NCI-H187 (cell line): ENCODE measurements around the gene NF1.
"Not testable (repeated sequence)": the region's sequence is repeated elsewhere in the genome, so short reads cannot be mapped to it uniquely, and the experiment has no call there.

Experiments
- DNase-seq, 2 experiments: peaks; one replicate each; lab custom pipeline; 2025; lab: John Stamatoyannopoulos, UW

The NF1 gene

DNA sequence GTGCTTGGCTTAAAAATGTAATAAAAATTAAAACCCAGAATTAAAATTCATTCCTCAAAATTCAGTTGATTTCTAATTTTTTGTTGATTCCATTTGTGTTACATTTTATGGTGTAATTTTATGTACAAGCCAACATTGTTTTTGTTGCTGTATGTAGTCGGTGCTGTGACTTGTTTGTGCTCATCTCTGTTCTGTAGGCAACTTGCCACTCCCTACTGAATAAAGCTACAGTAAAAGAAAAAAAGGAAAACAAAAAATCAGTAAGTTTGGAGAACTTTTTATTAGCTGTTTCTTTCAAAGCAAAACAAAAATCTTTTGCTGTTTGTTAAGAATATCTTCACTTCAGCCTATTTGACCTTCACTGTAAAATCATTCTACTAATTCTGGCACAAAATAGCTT, 158.0 kb downstream of the NF1 start:
- no peak for DNase-seq

DNA sequence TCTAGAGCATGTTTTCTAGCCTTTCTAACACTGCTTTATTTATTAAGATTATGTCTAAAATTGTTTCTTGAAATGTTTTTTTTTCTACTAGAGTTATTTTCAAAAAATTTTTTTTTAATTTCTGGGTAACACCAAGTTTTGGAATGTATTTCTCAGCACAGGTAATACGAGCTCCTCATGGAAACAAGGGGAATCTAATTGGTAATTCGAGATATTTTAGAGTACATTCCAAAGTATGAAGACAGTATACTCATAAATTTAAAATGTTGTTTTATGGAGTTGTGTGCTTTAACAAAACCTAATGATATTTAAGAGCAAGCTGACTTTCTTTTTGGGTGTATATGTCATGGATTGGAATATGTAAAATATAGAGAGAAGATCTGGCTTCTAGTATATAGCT, 159.9 kb downstream of the NF1 start:
- no peak for DNase-seq

DNA sequence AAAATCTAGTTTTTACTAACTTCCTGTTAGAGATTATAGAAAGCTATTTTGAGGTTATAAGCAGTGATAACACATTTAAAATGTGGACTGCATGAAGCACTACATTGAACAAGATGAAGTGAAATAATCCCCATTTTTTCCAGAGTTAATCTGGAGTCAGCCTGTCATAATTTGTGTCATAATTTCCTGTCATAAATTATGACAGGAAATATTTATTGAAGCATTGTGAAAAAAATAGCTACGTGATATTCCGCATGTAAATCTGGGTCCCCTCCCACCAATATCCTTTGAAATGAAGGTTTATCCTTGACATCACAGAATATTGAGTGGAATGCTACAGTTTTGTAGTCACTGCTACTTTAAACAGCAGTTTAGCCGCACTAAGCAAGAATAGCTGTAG, 162.2 kb downstream of the NF1 start:
- no peak for DNase-seq

DNA sequence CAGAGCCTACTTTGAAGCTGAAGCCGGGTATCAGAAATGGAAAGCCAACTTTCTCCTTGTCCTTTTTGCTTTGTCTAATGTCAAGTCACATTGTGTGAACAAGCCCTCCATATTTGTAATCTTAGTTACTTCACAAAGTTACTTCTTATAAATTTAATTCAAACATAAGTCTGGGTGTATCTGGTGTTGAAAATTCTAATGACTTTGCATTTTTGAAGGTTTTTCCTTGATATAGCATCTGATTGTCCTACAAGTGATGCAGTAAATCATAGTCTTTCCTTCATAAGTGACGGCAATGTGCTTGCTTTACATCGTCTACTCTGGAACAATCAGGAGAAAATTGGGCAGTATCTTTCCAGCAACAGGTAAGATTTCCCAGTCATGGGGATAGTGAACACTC, 165.4 kb downstream of the NF1 start:
- no peak for DNase-seq

DNA sequence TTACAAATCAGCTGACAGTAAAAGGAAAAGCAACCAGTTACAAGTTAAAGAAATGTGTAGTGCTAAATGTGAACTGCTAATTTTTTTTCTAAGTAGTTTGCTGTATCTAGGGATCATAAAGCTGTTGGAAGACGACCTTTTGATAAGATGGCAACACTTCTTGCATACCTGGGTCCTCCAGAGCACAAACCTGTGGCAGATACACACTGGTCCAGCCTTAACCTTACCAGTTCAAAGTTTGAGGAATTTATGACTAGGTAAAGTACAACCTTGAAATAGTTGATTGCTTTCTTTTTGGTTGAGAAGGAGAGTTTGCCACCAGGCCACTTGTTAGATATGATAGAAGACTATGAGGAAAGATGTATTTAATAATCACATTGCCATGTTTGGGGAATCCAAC, 166.8 kb downstream of the NF1 start:
- no peak for DNase-seq

DNA sequence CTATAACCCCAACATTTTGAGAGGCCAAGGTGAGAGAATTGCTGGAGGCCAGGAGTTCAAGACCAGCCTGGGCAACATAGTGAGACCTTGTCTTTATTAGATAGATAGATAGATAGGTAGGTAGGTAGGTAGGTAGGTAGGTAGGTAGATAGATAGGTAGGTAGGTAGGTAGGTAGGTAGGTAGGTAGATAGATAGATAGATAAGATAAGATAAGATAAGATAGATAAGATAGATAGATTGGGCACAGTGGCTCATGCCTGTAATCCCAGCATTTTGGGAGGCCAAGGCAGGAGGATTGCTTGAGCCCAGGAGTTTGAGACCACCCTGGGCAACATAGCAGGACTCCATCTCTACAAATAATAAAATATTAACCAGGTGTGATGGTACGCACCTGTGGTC, 168.1 kb downstream of the NF1 start:
- not testable (repeated sequence) for DNase-seq

DNA sequence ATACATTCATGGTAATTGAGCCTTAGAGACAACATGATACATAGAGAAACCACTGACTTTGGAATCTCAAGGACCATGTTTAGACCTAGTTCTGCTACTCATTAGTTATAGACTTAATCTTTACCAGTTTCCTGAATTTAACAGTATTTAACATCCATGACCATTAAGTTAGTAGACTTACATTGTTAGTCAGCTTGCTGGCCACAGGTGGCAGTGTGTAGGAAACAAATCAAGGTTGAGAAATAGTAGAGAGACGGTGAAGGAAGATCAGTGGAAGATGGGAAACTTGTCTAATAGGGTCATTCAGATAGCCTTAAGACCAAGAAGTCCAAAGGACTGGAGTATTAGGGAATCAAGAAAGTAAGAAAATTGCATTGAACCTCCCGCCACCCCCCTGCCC, 171.3 kb downstream of the NF1 start:
- no peak for DNase-seq

DNA sequence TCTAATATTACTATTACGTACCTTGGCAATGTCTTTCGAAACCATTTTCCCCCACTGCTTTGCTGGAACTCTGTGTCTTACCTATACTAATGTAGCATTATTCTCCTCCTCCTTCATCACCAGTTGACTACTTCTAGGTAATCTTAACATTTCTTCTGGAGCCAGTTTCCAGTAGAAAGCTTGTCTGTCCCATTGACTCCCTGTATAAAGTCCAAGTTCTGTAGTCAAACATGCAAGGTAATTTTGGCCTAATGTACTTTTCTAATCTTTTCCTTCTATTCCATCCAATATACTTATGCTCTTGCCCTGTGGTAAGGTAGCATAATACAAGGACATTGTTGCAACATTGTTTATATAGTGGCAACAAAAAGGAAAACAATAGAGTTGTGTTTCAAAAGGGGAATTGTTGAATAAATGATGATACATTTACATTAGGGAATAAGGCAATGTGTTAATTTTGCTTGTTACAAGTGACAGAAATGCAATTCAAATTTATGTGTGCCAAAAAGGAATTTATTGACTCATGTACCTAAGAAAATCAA, 174.3 kb downstream of the NF1 start:
- no peak for DNase-seq

DNA sequence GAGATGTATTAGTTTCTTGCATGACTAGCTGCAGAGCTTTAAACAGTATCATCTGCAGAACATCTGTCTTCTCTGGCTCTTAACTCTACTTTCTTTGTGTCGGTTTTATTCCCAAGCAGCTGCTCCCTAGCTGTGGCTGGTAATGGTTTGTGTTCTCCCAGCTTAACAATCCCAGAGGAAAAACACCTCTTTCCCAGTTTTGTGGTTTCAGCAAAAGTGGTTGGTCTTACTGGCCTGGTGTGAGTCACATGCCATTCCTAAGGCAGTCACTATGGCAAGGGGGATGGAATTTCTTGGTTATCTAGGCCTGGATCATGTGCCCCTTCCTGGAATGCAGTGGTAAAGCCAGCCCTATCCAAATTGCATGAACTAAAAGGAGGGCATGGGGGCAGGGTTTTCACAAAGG, 174.8 kb downstream of the NF1 start:
- no peak for DNase-seq

DNA sequence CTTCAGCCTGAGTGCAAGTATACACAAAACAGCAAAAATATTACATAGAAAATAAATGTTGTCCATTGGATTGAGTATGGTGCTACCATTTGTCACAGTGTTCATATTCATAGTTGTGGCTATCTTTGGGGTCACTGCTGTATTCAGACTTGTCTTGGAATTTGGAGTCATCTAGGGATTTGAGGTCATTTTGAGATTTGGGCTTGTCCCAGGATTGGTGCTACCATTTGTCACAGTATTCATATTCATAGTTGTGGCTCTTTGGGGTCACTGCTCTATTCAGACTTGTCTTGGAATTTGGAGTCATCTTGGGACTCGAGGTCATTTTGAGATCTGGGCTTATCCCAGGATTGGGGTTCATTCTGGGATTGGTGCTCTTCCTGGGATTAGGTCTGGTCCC, 177.5 kb downstream of the NF1 start:
- DNase-seq = no peak

DNA sequence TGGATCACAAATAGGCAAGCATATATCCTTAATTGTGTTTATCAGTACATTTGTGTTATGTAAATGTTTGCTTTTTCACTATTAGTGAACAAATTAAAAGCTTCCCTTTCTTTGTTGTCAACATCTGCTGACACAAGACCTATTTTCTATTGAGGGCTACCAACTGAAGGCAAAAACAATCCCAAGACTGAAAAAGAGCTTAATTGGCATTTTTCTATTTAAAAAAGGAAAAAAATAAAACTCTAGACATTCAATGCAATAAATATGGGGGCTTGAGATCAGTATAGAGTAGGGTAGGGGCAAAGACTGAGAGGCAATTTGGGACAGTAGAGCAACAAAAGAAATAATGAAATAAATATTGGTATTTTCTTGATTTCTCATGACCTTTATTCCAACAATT, 178.0 kb downstream of the NF1 start:
- DNase-seq = no peak

DNA sequence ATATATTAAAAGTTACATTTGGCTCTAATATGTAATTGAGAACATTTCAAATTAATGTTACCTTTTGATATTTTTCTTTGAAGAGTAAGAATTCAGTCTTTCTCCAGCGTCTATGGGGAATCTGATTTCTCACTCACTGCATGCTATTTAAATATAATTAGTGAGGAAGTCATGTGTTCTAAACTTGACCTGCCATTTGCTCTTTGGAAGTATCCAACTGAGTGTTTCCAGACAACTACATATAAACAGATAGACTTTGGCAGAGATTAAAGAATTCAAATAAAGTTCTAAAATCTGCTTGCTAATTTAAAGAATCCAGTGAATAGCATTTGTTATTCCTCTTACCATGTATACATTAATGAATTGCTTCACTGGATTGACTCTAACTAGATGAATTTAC, 178.7 kb downstream of the NF1 start:
- no peak for DNase-seq

DNA sequence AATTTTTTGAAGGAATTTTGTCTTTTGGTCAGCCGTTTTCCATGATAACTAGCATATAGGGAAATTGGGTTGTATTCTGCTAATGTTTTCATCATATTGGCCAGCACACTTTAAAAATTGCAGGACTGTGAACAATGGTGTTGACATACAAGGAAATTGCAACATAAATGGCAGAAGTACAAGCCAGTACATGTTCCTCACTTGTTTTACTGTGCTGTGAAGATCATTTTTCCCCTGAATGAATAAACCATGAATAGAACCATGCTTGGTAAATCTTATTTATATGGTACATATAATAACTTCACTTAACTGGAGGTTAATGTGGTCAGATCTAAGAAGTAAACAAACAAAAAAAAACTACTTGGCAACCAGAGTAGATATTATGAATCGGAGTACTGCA, 179.5 kb downstream of the NF1 start:
- no peak for DNase-seq

DNA sequence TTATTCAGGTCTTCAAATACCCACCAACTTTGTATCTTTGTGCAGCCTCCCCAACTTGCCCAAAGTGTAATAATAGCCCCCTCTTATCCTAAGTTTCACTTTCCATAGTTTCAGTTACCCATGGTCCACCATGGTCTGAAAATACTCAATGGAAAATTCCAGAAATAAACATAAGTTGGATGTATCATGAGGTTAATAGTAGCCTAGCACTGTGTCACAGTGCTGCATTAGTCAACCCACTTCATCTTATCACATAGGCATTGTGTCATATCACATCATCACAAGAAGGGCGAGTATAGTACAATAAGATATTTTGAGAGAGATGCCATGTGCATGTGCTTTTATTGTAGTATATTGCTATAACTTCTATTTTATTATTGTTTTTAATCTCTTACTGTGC, 180.3 kb downstream of the NF1 start:
- no peak for DNase-seq

DNA sequence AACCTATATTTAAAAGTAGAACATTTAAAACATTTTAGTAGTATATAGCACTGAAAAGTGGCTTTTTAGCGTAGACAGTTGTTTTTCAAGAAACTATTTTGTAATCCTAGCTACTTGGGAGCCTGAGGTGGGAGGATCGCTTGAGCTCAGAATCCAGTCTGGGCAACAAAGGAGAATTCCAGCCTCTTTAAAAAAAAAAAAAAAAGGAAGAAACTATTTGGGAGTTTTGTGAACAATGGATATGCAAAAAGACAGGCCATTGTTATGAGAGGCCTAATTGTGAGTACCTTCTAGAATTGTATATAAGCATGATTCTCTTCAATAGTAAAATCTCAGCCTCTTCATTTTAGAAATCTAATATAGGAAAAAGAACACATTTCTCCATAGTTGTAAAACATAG, 184.6 kb downstream of the NF1 start:
- no peak for DNase-seq

DNA sequence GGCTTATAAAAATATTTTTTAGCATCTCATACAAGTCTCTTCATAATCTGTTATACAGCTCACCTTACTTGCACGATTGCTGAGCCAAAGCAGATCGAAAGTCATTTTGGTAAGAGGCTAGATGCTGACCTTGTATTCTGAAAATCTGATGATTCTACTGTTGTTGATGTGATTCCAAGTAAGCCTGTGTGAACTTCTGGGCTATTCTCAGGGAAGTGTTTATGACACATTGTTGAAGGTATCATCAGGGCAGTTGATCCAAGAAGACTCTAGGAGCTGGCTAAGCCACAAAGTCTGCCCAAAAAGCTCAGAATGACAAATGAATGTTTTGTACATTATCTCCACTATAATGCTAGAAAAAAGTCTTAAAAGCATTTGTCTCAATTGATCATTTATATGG, 186.3 kb downstream of the NF1 start:
- no peak for DNase-seq

DNA sequence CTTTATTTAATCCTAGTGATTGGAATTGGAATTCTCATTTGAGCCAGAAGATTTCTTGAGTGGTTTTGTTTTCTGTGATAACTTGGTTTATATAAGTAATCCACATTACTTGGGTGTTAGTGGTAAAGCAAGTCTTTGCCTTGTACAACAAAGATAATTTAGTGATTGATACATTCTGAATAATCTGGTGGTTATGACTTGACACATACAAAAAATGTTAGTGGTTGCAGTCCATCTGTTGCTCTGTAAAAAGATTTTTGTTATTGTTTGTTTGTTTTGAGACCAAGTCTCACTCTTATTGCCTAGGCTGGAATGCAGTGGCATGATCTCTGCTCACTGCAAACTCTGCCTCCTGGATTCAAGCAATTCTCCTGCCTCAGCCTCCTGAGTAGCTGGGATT, 189.1 kb downstream of the NF1 start:
- no peak for DNase-seq

DNA sequence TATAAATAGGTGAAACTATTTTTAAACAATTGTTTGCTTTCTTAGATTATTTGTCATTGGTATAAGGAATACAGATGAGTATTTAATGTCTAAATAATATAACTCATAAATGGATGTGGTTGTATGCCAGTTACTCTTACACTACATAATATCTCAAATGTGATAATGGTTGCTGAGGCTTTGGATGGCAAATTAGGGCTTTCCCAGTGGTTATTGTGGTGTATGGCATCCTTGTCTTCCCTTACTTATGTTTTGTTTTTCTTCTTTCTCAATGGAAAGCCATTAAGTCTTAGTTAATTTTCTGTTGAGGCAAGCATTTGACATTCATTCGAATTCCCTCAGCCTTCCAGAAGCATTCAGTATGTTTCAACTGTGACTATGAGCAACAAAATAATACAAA, 191.8 kb downstream of the NF1 start:
- DNase-seq = no peak

DNA sequence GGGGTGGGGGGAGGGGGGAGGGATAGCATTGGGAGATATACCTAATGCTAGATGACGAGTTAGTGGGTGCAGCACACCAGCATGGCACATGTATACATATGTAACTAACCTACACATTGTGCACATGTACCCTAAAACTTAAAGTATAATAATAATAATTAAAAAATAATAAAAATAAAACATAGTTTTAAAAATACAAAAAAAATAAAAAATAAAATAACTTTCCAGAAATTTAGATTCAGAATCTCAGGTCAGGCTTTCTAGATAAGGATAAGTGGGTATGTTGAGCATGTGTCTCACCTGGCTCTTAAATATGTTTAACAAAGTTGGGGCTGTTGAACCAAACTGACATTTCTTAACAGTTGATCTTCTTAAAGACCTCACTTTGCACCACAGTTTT, 193.2 kb downstream of the NF1 start:
- not testable (repeated sequence) for DNase-seq

DNA sequence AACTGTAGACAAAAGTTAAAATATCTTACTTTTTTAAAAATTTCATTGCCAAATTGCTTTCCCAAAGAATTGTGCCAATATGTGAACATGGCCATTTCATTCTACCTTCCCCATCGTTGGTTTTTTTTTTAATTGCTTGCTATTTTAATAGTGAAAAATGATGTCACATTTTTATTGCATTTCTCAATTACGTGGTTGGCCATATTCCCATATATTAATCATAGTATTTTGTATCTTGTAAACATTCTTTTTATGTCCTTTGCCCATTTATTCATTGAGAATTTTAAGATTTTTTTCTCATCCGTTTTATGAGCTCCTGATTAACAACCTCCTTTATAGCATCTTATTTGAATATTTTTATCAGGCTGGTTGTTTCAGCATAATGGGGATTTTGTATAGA, 195.0 kb downstream of the NF1 start:
- no peak for DNase-seq

DNA sequence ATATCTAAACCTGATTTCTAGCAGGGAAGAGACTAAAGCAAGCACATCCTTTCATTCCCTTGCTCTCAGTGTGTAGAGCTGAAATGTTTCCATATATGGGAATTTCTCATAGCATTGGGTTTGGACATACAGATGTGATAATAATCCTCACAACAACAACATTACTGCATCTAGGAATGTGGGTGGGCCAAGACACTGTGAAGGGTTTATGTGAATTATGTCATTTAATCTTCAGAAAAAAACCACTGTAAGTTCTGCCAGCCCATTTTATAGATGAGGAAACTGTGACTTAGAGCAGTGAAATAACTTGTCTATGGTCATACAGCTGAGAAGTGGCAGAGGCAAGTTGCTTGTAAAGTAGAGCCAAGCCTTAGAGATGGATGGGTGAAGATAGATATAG, 197.0 kb downstream of the NF1 start:
- no peak for DNase-seq

DNA sequence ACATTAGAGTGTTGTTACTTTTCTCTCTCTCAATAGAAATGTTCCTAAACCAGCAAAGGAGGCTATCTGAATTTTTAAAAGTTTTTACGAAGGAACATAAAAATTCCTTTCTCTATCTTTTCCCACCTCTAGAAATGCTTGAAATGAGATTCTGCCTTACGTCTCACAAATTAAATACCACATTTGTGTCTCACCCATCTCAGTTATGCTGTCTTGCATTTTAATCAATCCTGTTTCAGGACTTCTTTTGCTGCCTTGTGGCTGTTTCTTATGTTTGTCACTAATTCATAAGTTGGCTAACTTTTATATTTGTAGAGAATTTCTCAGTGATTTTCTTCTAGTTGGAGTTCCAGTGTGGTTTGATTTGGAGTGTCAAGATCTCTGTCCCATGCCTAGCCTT, 198.8 kb downstream of the NF1 start:
- DNase-seq = no peak

DNA sequence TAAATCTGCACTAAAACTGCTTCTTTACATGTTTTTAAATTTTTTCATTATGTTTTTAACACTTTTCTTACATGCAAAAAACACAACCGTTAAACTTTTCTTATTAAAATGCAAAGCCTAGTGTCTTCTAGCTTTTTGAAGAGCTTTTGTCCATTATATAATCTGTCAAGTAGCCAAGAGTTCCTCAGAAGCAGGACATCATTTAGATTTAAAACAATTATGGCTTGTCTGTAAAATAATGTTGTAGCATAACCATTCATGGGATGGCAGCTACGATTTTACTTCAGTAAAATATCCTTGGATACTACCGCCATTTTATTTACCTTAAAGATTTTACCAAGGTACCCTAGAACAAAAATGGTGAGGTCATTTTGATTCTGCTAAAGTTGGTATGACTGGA, 199.5 kb downstream of the NF1 start:
- no peak for DNase-seq

DNA sequence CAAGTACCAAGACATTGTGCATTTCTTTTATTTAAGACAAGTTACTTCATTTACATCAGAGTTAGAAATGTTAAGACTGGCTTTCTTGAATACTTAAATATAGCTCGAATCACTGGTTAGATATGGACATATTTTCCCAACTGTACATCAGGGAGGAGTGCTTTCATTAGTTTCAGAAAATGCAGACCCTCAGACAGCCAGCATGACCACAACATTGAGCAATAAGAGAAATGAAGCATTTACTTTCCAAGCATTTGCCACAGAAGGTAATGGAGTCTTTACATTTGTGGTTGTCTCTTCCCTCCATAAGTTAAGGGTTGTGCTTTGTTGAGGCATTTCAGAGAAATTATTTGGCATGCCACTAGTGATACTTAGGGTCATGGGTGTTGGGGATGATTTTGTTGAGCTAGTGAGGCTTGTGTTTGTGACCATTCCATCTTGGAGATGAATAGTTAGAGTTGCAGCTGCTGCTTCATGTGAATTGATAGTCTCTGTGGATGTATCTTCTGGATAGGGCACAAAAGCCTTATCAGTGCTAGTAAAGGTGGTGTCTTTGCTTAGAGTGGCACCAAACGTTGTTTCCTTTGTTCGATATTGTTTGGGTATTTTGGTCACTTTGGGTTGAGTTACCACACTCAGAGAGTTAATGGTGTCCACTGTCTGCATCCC, 200.2 kb downstream of the NF1 start:
- DNase-seq = no peak

DNA sequence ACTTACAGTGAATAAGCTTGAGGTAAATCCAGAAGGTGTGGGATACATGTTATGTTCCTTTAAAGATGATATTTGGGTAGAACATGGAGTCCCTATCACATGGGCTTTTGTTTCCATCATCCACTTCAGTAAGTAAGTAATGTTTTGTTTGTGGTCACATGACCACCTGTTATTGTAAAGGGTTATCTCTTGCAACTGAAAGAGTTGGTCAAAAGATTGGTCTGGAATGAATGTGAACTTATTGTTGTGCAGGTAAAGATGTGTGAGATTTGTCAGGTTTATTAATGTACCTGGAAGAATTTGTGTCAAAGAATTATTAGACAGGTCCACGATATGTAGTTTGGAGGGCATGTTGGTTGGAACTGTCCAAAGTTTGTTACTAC, 200.7 kb downstream of the NF1 start:
- no peak for DNase-seq
